ENCODE measurements around the gene MANBA.
A peak's percentile ranks its signal among the peaks of the same experiment; 100 is the strongest.

The MANBA gene

GRCh38 chr4:102684610-102685052, 76.1 kb downstream of the MANBA start:
- DNase-seq (ENCODE audit: low read depth in 2 of 2), result peak; percentile 14 to 79
- no peak for TF ChIP-seq CTCF (IDR thresholded peaks at IDR 0.05; ENCODE audit: low read depth, low read length)
- H3K4me3 ChIP-seq (replicated peaks in 1 of 2; ENCODE audit: low read depth in 2 of 2, low read length in 2 of 2), result no peak overlapping the region

- no peak for TF ChIP-seq CTCF (IDR thresholded peaks at IDR 0.05; ENCODE audit: low read depth, low read length)
- DNase-seq (ENCODE audit: low read depth in 2 of 2), result peak in 1 of 2 donors; percentile 14
- H3K4me3 ChIP-seq (replicated peaks in 1 of 2; ENCODE audit: low read depth in 2 of 2, low read length in 2 of 2), result no peak overlapping the region
Measured at GRCh38 chr4:102683881-102684609, 76.7 kb downstream of the MANBA start.

- DNase-seq (ENCODE audit: low read depth in 2 of 2), result no peak
- no peak for TF ChIP-seq CTCF (IDR thresholded peaks at IDR 0.05; ENCODE audit: low read depth, low read length)
- H3K4me3 ChIP-seq (replicated peaks in 1 of 2; ENCODE audit: low read depth in 2 of 2, low read length in 2 of 2), result no peak overlapping the region
Measured at GRCh38 chr4:102678695-102679335, 82.0 kb downstream of the MANBA start.

GRCh38 chr4:102678107-102678506, 82.7 kb downstream of the MANBA start:
- no peak for TF ChIP-seq CTCF (IDR thresholded peaks at IDR 0.05; ENCODE audit: low read depth, low read length)
- no peak overlapping the region for H3K4me3 ChIP-seq (replicated peaks in 1 of 2; ENCODE audit: low read depth in 2 of 2, low read length in 2 of 2)
- no peak for DNase-seq (ENCODE audit: low read depth in 2 of 2)

GRCh38 chr4:102675141-102675540, 85.6 kb downstream of the MANBA start:
- no peak for TF ChIP-seq CTCF (IDR thresholded peaks at IDR 0.05; ENCODE audit: low read depth, low read length)
- no peak overlapping the region for H3K4me3 ChIP-seq (replicated peaks in 1 of 2; ENCODE audit: low read depth in 2 of 2, low read length in 2 of 2)
- DNase-seq (ENCODE audit: low read depth in 2 of 2), result peak; percentile 38 to 59

GRCh38 chr4:102667001-102667400, 93.8 kb downstream of the MANBA start:
- no peak for TF ChIP-seq CTCF (IDR thresholded peaks at IDR 0.05; ENCODE audit: low read depth, low read length)
- no peak overlapping the region for H3K4me3 ChIP-seq (replicated peaks in 1 of 2; ENCODE audit: low read depth in 2 of 2, low read length in 2 of 2)
- no peak for DNase-seq (ENCODE audit: low read depth in 2 of 2)

Data from cardiac fibroblast (primary cell).